GM12878 (cell line): ENCODE results near the gene OR51T1.

Experiments used
- BCL3 ChIP-seq: IDR thresholded peaks from 2 replicates; pipeline ENCODE4 v1.6.1; 2011; ENCODE audit warnings: borderline replicate concordance, low read depth, mild to moderate bottlenecking, moderate library complexity, low read length; ENCODE audit not compliant: insufficient read depth, poor library complexity, severe bottlenecking
- CTCF ChIP-seq, 3 experiments: IDR thresholded peaks in 2 of 3; conservative IDR thresholded peaks in 1 of 3; 2 replicates each; pipeline ENCODE4 v1.5.1; 2011; ENCODE audit warnings: low read depth in 3 of 3, low read length in 3 of 3, mild to moderate bottlenecking in 3 of 3, control low read depth in 2 of 3, moderate library complexity in 2 of 3, inconsistent platforms in 1 of 3, mixed read lengths in 1 of 3; ENCODE audit not compliant: control insufficient read depth in 2 of 3, insufficient read depth in 1 of 3; ENCODE audit errors: extremely low read depth in 1 of 3
- ETV6 ChIP-seq, 2 experiments: fragments of 450-650 bp in 1 of 2; IDR thresholded peaks in 1 of 2; conservative IDR thresholded peaks in 1 of 2; 2 replicates each; pipeline ENCODE4 v1.6.1; 2014; ENCODE audit warnings: antibody characterized with exemption in 1 of 2, borderline replicate concordance in 1 of 2, low read depth in 1 of 2, mild to moderate bottlenecking in 1 of 2, moderate library complexity in 1 of 2
- FOXM1 ChIP-seq: IDR thresholded peaks from 2 replicates; pipeline ENCODE4 v1.6.1; 2012; ENCODE audit warnings: low read depth, mild to moderate bottlenecking, inconsistent platforms, low read length, moderate library complexity
- HDAC2 ChIP-seq: fragments of 200-600 bp; sonication (generic); IDR thresholded peaks from 2 replicates; pipeline ENCODE4 v1.6.1; 2017
- NFYB ChIP-seq: IDR thresholded peaks from 2 replicates; pipeline ENCODE4 v1.6.1; 2011; ENCODE audit warnings: low read depth, mild to moderate bottlenecking, low read length, improper control_type of control experiment, moderate library complexity; ENCODE audit not compliant: insufficient read depth
- POLR2A ChIP-seq: IDR thresholded peaks from 2 replicates; pipeline ENCODE4 v1.6.1; 2011; ENCODE audit warnings: low read depth, mild to moderate bottlenecking, low read length
- STAT1 ChIP-seq: fragments of 450-650 bp; conservative IDR thresholded peaks from 2 replicates; pipeline ENCODE4 v1.6.1; 2014; ENCODE audit warnings: antibody characterized with exemption, mild to moderate bottlenecking
- YY1 ChIP-seq: IDR thresholded peaks from 2 replicates; pipeline ENCODE4 v1.6.1; 2011; ENCODE audit warnings: low read depth, mild to moderate bottlenecking, low read length

GRCh38 chr11:4926608-4927007 lies 44.9 kb downstream of the OR51T1 start:
- TF ChIP-seq CTCF (IDR thresholded peaks at IDR 0.05 in 2 of 3, conservative IDR thresholded peaks at IDR 0.05 in 1 of 3; ENCODE audit: control insufficient read depth in 2 of 3, extremely low read depth in 1 of 3, insufficient read depth in 1 of 3, low read depth in 3 of 3, low read length in 3 of 3) (no peak), HDAC2 (no peak), POLR2A (no peak), YY1 (no peak), FOXM1 (no peak), BCL3 (no peak), STAT1 (no peak), ETV6 (conservative IDR thresholded peaks at IDR 0.05 in 1 of 2, IDR thresholded peaks at IDR 0.05 in 1 of 2; ENCODE audit: borderline replicate concordance in 1 of 2, low read depth in 1 of 2) (no peak), NFYB (no peak)
